Astrocyte of the spinal cord (primary cell): Measurements from ENCODE around the gene ZC3H4.

Experiments used
- DNase-seq: peaks from one replicate; pipeline ENCODE4 v3.0.0; 2011; ENCODE audit warnings: low read depth, low spot score
- H3K4me3 ChIP-seq: 2 replicates; pipeline ENCODE4 v1.5.1; 2011; ENCODE audit warnings: low read depth, mild to moderate bottlenecking, low read length, moderate library complexity
- CTCF ChIP-seq: IDR thresholded peaks from 2 replicates; pipeline ENCODE4 v1.5.1; 2012; ENCODE audit warnings: low read depth, mild to moderate bottlenecking, low read length, inconsistent platforms
- in situ Hi-C: cut with HindIII; loops from 2 replicates; pipeline ENCODE4 v1.10.0; 2017; ENCODE audit warnings: low sequenced_read_pairs

The ZC3H4 gene

GRCh38 chr19:47019431-47020041 lies 94.0 kb downstream of the ZC3H4 start, which contains the start of gene NPAS1:
Gene NPAS1, plus strand, starts transcription at chr19:47019837. Its CDS starts 1,211 bp downstream, at chr19:47021048.
- TF ChIP-seq CTCF, result no peak
- no peak for DNase-seq
- H3K4me3 ChIP-seq, result no peak within 1 kb of the TSS
- in situ Hi-C loops, result no loop called here

- DNase-seq, result no peak
- no peak overlapping the region for H3K4me3 ChIP-seq
- in situ Hi-C loops, result no loop called here
- TF ChIP-seq CTCF, result no peak
Observed at GRCh38 chr19:47018923-47019322, 94.7 kb downstream of the ZC3H4 start.
